HTR-8/SVneo (cell line): ENCODE data around the gene SLAIN2.
"Not testable (repeated sequence)": the region's sequence is repeated elsewhere in the genome, so short reads cannot be mapped to it uniquely, and the experiment has no call there.

Experiments
- DNase-seq: peaks from one replicate; pipeline ENCODE4 v3.0.0; 2011; ENCODE audit warnings: low spot score, mixed read lengths; ENCODE audit not compliant: insufficient read length
- FAIRE-seq: peaks from 2 replicates; lab custom pipeline; 2011; peaks lifted over from hg19 to GRCh38; lab: Jason Lieb, UNC

SLAIN2 gene

GRCh38 chr4:48428926-48429325, 87.6 kb downstream of the SLAIN2 start:
- FAIRE-seq (no peak), DNase-seq (no peak)

- DNase-seq (no peak), FAIRE-seq (no peak)
These were observed 88.6 kb downstream of the SLAIN2 start for GRCh38 chr4:48429709-48430474.

DNA sequence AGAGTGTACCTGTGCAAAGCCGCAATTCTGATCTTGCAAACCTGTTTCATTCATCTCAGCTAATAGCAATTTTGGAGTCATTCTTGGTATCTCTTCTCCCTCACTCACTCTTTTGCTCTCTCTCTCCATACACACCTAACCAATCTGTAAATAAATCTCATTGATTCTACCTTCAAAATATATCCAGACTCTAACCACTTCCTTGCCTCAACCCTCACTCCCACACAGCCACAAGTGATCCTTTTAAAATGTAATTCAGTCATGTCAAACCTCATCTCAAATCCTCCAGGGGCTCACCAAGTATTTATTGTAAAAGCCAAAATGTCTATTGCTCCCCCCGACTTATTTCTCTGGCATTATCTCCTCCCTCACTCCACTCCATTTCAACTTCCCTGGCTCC, 90.1 kb downstream of the SLAIN2 start:
- no peak for FAIRE-seq

GRCh38 chr4:48432017-48432416, 90.7 kb downstream of the SLAIN2 start:
- no peak for DNase-seq
- FAIRE-seq, result no peak

More for the DNA sequence above, 90.1 kb downstream of the SLAIN2 start:
- DNase-seq, result no peak

- DNase-seq (no peak), FAIRE-seq (no peak)
These were observed 95.0 kb downstream of the SLAIN2 start for GRCh38 chr4:48436318-48436717.

DNA sequence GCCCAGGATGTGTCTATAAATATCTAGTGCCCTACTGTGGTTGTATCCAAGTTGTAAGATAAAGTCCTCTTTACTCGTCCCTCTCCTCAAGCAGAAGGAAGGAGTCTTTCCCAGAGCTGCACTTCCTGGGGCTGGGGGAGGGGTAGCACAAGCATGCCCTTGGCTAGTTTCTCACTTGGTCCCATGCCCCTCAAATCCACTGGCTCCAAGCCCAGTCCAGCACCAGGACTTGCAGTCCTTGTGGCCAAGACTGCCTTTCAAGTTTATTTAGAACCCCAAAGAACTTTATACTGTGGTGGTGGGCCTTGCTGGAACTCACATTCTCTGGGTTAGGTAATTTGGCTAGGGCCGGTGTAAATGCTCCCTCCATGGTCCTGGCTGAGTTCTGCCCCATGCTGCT, 98.7 kb downstream of the SLAIN2 start:
- no peak for FAIRE-seq
- no peak for DNase-seq

- DNase-seq, FAIRE-seq: not testable (repeated sequence)
These were observed 99.6 kb downstream of the SLAIN2 start for GRCh38 chr4:48440914-48441313.

GRCh38 chr4:48445704-48446103, 104.4 kb downstream of the SLAIN2 start:
- DNase-seq (no peak), FAIRE-seq (no peak)

GRCh38 chr4:48446642-48447041, 105.3 kb downstream of the SLAIN2 start:
- no peak for DNase-seq
- no peak for FAIRE-seq

DNA sequence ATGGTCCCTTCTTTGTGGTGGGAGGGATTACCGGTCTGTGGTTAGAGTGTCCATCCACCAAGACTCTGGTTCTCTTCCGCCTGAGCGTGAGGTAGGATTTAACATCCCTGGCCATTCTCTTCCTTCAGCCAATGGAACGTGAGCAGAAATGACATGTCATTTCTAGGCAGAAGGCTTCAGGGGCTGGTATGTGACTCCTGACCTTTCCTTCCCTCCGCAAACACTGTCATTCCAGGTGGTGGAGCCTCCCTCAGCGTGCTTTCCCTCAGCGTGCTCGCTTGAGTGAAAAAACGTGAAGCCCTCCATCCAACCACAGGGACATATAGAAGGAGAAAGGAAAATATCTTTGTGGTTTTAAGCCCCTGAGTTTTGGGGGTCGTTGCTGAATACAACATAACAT, 107.8 kb downstream of the SLAIN2 start:
- FAIRE-seq (no peak), DNase-seq (no peak)

- DNase-seq (no peak), FAIRE-seq (no peak)
These were observed 109.4 kb downstream of the SLAIN2 start for GRCh38 chr4:48450740-48451139.

DNA sequence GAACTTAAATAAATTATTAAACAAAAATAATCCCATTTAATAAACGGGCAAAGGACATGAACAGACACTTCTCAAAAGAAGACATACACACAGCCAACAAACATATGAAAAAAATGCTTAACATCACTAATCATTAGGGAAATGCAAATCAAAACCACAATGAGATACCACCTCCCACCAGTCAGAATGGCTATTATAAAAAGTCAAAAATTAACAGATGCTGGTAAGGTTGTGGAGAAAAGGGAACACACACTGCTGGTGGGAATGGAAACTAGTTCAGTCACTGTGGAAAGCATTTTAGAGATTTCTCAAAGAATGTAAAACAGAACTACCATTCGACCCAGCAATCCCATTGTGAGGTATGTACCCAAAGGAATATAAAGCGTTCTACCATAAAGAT, 110.3 kb downstream of the SLAIN2 start:
- DNase-seq, FAIRE-seq: not testable (repeated sequence)

DNA sequence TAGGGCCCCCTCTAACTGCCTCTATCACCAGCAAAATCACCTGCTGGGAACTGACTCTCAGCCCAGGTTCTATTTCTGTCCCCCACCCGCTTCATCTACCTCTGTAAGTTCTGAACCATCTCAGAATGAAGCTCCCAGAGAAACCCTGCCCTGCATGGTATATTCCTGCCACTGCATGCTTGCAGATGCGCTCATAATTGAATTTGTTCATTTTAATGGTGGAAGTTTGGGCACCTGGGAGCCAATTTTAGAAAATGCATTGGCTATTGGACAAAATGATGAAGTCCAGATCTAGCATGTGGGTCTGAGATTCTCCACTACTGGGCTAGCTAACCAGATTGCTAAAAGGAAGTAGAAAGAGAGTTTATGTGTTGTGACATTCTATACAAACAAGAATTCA, 113.3 kb downstream of the SLAIN2 start:
- DNase-seq (no peak), FAIRE-seq (no peak)

DNA sequence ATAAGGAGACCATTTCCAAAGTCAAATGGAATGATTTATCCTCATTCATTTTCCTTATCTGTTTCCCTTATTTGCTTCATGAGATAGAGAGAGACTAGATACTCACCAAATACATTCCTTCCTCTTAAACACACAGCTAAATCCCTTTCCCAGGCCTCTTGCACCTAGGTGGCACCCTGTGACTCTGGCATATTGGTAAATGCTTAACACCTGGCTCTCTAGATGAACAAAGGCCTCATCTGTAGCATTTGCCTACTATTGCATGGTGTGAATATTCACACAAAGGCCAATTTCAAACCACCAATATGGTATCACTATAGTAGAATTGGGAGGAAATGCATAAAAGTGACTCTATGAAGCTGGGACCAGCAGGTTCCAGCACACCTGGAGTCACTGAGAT, 119.7 kb downstream of the SLAIN2 start:
- no peak for DNase-seq
- FAIRE-seq, result no peak

DNA sequence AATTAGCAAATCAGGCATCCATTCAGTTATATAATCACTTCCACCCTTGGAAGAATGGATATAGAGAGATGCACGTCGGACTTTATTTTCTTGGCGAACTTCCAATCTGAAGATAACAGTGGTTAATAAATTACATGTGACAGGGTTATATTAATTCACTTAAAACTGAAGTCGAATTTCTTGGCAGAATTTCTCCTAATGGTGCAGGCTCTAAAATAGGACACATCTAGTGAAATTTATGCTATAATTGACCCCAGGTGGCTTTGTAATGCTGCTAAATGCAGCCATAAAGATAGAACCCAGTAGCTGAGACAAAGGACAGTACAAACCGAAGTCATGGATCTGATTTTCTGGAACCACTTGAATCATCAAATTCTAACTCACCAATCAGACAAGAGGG, 121.0 kb downstream of the SLAIN2 start:
- no peak for FAIRE-seq
- DNase-seq, result no peak

DNA sequence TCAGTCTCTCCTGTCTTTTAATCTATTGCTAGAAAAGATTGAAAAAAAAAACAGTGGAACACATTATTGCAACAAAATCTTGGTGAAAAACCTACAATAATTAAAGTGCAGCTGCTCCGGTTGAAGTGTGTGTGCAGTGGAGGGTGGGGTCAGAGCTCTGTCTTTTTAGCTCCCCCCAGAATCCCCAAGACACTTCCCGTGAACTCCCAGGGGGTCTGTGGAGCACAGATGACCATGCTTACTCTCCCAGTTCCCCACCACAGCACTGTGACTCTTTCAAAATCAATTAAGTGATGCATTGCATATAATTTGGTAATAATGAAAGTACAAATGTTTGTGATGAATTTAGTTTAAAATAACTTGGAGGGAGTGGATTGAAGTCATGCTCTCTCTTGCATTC, 126.1 kb downstream of the SLAIN2 start:
- FAIRE-seq, result no peak

GRCh38 chr4:48467891-48468290, 126.6 kb downstream of the SLAIN2 start:
- DNase-seq, result no peak
- no peak for FAIRE-seq

More for the DNA sequence above, 126.1 kb downstream of the SLAIN2 start:
- no peak for DNase-seq

DNA sequence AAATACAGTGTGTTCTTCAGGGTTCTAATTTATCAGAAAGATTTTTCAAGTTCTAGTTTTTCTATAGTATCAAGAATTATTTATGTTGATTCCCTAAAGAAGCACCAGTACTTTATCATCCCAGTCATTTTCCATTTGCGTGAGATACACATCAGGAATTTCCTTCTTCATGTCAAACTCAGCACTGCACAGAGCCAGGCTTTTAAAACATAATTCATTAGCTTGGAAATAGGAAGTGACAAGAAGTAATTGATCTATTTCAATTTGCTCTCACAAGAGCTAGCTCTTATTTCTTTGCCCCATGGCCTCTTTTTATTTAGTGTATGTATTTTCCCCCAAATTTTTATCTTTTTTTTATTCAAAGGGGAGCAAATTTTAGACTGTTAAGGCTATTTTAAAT, 128.8 kb downstream of the SLAIN2 start:
- no peak for FAIRE-seq

DNA sequence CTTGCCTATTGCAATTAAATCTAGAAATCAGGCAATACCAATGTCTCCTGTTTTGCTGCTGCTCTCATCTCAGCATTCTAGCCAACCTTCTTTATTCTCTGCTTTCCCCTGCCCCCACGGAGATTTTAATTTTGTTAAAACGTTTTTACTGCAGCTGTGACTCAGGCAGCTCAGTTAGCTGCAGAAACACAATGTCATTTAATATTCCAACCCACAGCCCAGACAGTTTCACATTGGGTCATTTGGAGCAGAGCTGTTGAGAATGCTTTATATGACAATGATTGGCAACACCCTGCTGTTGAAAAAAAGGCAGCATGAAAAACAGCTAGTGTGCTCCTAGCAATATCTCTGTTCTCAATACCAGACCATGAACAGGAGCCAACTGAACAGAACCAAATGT, 129.2 kb downstream of the SLAIN2 start:
- DNase-seq, result no peak
- FAIRE-seq, result no peak

More for the DNA sequence above, 128.8 kb downstream of the SLAIN2 start:
- no peak for DNase-seq

GRCh38 chr4:48472794-48473193, 131.5 kb downstream of the SLAIN2 start:
- no peak for FAIRE-seq
- DNase-seq, result no peak

- no peak for DNase-seq
These were observed 134.4 kb downstream of the SLAIN2 start for GRCh38 chr4:48475770-48476169.

More at GRCh38 chr4:48475770-48476169, 134.4 kb downstream of the SLAIN2 start:
- FAIRE-seq, result no peak
